Medulla oblongata (tissue), 1 donor: ENCODE results near the gene EPHA3.
A peak's percentile ranks its signal among the peaks of the same experiment; 100 is the strongest.

Experiments used
- DNase-seq: peaks from one replicate; pipeline ENCODE4 v3.0.0-alpha.2; 2015; ENCODE audit errors: extremely low spot score

EPHA3 gene

GRCh38 chr3:89107461-89108290 lies at the start of gene EPHA3:
Gene EPHA3 (plus strand): TSS chr3:89107621. CDS start chr3:89107749, 128 bp downstream.
- DNase-seq: peak; percentile 63

- DNase-seq: no peak
Measured at GRCh38 chr3:89058371-89058770, 49.0 kb upstream of the EPHA3 start.

- DNase-seq: no peak
Measured at GRCh38 chr3:89059211-89059925, 48.1 kb upstream of the EPHA3 start.

DNA sequence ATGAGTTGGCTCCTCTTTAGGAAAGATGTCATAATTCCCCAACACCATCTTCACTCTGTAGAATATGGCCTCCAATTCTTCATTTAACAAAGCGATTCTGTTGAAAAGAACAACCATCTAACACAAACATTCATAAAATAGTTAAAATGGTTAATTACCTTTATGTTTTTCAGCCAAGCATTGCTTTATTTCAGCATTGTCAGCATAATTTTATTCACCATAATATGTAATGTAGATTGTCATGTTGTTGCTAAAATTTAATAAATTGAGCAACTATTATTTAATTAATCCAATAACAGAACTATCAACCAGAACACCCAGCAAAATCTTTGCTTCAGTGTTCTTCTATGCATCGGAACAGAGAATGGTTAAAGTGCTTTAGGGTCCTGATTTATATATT lies 46.2 kb upstream of the EPHA3 start:
- no peak for DNase-seq

DNA sequence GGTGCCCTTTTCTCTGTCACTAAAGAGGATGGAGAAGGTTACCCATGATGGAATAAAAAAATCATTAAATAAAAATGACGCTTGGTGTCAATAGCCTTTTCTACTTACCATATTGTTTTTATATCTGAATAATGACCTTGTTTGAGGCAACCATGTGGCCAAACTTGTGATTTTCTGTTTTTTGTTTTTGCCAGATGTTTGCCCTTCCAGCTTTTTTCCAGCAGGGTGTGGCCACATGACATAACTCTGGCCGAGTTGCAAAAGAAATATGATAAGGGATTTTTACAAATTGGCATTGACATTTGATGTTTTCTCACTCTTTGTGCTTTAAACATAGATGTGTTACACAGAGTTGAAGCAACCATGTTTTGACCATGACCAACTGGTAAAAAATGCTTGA lies 39.7 kb upstream of the EPHA3 start:
- no peak for DNase-seq

DNA sequence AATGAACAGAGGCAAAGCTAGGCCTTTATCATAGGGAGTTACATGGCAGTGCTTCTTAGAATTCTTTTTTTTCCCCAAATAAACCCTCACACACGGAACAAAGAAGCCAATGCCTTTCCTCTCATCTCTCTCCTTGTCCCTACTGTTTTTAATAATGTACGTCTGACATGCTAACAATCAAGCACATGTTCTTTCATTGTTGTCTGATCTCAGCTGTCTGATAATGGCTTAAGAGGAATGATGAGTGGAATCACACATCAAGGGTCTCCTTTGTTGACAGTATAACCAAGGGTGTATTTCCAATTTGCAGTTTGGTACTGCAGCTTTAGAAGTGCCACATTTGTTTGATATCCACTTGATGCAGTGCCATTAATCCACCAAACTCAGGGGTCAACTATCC lies 34.8 kb upstream of the EPHA3 start:
- no peak for DNase-seq

DNA sequence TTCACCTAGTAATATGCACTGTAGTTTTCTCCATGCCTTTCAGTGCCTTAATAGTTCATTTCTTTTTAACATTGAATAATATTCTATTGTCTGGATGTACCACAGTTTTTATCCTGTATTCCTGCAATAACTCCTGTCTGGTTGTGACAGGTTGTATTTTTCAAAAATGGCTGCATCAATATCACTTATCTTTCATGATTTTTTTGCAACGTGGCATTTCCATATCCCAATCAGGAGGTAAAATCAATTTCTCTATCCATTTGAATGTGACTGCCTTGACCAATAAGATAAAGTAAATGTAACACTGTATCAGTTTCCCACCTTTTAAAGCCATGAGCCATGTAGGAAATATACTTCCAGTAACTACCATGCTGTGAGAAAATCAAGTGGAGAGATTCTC lies 27.5 kb upstream of the EPHA3 start:
- no peak for DNase-seq

GRCh38 chr3:89087851-89088250 lies 19.6 kb upstream of the EPHA3 start:
- DNase-seq: no peak

GRCh38 chr3:89098173-89098572 lies 9.2 kb upstream of the EPHA3 start:
- no peak for DNase-seq

- DNase-seq: peak; percentile 60
Measured at GRCh38 chr3:89098964-89099585, 8.3 kb upstream of the EPHA3 start.

GRCh38 chr3:89101251-89101650 lies 6.2 kb upstream of the EPHA3 start:
- no peak for DNase-seq

GRCh38 chr3:89101921-89102320 lies 5.5 kb upstream of the EPHA3 start:
- DNase-seq: no peak

DNA sequence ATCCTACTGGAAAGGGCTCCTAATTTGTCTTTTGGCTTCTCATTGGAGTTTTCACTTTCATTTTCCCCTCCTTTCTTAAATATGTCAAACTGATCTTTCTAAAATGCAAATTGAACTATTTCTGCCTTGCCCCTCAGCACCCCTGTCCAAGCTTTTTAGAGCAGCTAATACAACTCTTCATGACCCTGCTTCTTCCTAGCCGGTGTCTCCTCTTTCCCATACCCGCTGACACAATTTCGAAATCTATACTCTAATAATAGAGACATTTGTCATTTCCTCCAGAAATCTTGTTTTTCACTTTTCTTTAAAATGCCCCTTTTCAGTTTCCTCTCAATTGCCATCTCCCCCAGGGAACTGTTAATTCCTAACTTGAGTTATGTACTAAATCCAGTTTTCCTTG lies 2.9 kb upstream of the EPHA3 start:
- DNase-seq: no peak

GRCh38 chr3:89105503-89105902 lies 1.9 kb upstream of the EPHA3 start:
- no peak for DNase-seq

DNA sequence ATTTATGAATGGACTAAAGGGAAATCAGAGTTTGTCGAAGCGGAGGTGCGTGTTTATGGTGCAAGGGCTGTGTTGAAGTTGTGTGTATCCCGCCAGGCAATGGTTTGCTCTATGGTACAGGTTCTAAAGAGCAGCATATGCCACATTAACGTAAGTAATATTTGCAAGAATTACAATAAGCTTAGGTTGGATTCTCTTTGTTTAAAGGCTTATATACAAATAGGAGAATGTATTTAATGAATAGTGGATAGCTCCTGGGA lies 800 bp downstream of the EPHA3 start:
- no peak for DNase-seq

DNA sequence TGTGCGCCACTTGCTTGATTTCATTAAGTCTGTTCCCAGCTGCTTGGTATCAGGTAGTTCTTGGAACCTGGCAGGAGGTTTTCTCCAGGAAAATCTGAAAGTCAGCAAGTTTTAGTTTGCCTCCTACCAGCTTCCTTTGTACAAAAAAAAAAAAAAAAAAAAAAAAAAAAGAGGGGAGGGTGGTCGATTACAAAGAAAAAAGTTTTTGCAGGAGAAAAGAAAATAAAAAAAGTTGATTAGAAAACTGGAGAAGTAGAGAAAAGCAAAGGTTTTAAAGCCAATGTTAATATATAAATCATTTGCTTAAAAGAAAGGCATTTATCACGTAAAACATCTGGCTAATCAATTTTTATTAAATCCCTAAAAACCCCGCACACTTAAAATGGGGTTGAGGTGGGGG lies 5.9 kb downstream of the EPHA3 start:
- no peak for DNase-seq

GRCh38 chr3:89113893-89114840 lies 6.7 kb downstream of the EPHA3 start:
- DNase-seq: peak; percentile 57

DNA sequence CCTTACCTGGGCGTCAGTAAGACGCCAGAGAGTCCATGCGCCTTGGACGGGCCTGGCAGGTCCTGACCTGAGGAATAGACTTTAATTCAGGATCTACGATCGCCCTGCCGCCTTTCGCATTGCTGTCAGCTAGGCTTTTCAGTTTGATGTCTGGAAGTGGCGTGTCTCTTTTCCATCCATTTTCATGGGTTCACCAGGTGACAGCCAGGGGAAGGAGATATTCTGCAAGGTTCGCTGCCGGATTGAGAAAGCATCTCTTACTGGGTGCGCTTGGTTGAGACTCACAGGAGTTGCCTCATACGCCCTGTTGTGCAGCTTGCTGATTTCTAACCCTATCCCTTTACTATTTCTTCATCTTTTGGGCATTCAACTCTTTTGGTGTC lies 7.4 kb downstream of the EPHA3 start:
- no peak for DNase-seq

GRCh38 chr3:89116476-89116875 lies 9.1 kb downstream of the EPHA3 start:
- no peak for DNase-seq

GRCh38 chr3:89138048-89138447 lies 30.6 kb downstream of the EPHA3 start:
- no peak for DNase-seq

GRCh38 chr3:89139870-89140269 lies 32.4 kb downstream of the EPHA3 start:
- no peak for DNase-seq

- no peak for DNase-seq
Measured at GRCh38 chr3:89144080-89144479, 36.7 kb downstream of the EPHA3 start.
